Placental epithelial cell (primary cell): ENCODE data around the gene GRM8. TPM values are rescaled to one million over a fixed set of nuclear protein-coding genes. Genes with fewer than 3 reads are reported as not detected.

Experiments
- small RNA-seq: library from RNA; depleted of rRNA; stranded (forward); fragments of <200 nt; gene quantifications from one replicate; pipeline ENCODE3, GENCODE V24; 2012
- total RNA-seq: library from RNA; depleted of rRNA; stranded (reverse); fragments of >200 nt; gene quantifications from 2 replicates; pipeline ENCODE4 v1.2.3, GENCODE V29; 2012

Gene GRM8
- 0.43 TPM in 1 of 2 replicates, not detected in the other for total RNA-seq

DNA sequence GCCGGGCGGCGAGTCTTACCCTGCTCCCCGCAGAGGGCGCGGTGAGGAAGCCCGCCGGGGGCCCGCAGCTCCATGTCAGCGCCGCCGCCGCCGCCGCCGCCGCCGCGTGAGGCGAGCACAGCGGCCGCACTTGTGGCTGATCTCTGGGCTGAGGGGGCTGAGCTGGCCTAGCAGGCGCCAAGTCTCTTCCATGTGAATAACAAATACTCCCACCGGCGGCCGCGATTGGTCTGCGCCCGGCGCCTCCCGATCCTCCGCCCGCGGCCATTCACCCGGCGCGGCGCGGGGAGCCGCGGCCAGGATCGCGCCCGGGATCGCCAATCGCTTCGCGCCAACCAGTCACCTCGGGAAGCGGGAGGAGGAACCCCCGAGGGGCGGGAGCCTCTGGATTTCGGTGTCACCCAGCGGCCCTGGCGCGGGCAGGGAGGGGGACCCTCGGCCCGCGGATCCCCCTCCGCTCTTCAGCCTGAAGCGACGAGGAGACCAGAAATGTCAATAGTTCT is at the start of gene GRM8:
GRM8 (minus strand) TSS at position 164 of the 503 bp plus-strand sequence.

Small RNA genes within 50 kb of the gene (small RNA-seq; reads per million reads assigned to genes)
- 0.23 reads per million for gene MIR592

Other genes with a start within 250 kb of the GRM8 start
- 19.6 and 23.9 TPM in 2 replicates for gene ZNF800, start 139.8 kb upstream of the GRM8 start, total RNA-seq